Stimulated activated CD8-positive, alpha-beta memory T cell treated with anti-CD3 and anti-CD28 coated beads, Interleukin-7, amount 100 ng/mL, for 1 hour (primary cell): ENCODE data around the gene IQSEC1.

Source experiments
- DNase-seq, 2 donors: peaks; one replicate each; pipeline ENCODE4 v3.0.0-alpha.2; 2020; ENCODE audit warnings: low read depth in 2 of 2

IQSEC1 gene

DNA sequence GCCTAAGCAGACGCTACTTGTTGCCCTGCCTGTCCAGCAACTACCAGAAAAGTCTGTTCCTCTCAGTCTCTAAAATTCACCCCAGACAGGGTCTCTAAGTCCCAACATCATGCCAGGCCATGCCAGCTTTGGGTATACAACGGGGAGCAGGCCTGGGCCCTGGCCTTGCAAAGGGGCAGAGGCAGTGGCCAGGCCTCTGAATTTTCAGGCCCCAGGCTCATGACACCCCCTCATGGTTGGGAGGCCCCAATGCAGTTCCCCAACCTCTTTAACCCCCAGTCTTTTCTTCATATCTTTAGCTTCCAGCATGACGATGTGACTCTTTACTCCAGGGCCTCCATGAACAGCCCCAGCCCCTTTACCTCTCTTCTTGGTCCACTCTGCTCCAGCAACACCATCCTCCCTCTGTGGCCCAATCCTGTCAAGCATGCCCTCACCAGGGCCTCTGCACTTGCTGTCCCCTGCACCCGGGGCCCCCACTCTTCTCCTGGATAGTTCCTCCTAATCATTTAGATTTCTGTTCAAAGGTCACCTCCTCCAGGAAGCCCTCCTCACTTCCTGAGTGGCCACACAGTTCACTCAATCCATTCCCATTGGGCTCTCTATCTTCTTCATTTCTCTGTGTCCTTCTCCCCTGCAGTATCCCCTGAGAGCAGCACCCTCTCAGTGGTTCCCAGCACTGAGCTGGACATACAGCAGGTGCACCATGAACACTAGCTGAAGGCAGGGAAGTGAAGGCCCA, 4.8 kb downstream of the IQSEC1 start:
- no peak for DNase-seq

DNA sequence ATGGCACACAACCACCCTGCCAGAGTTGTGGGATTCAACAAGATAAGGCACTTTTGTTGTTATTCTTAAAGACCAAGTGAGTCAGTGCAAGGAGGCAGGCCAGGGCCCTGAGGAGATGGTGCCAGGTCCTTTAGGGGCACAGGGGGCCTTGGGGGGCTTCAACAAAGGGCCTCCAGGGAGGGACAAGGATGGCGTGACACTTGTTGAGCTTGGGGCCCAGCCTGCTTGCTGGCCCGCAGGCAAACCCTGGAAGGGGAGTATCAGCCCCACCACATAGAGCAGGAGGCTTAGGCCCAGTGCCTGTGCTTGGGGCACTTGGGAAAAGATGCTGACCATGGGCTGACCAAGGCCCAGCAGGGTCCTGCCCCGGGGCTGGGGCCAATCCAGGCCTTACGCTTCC, 5.5 kb downstream of the IQSEC1 start:
- no peak for DNase-seq

DNA sequence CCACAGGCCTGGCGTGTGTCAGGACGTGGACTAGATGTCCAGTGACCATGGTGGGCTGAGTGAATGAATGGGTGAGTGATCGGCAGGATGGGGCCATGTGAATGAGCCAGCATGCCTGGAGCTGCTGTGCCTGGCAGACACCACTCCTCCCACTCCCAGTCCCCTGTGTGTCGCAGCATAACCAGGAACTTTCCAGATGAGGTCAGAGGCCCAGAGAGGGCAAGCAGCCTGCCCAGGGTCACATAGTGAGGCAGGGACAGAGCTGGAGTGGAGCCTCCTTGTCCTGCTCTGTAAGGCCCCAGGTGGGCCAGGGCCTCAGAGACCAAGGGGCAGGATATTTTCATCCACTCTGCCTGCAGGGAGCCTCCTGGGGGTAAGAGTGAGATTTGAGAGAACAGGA, 6.4 kb downstream of the IQSEC1 start:
- DNase-seq = no peak

- no peak for DNase-seq
Measured at GRCh38 chr3:13066236-13066635, 7.0 kb downstream of the IQSEC1 start.

DNA sequence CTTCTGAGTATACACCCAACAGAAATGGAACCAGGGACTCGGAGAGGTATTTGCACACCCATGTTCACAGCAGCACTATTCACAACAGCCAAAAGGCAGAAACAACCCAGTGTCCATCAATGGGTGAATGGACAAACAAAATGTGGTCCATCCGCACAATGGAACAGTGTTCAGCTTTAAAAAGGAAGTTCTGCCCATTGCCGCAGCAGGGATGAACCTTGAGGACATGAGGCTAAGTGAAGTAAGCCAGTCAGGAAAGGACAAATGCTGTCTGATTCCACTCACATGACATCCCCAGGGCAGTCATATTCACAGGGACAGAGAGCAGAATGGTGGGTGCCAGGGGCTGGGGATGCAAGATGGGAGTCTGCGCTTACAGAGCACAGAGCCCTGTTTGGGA, 7.5 kb downstream of the IQSEC1 start:
- DNase-seq = no peak

- no peak for DNase-seq
Measured at GRCh38 chr3:13064964-13065363, 8.3 kb downstream of the IQSEC1 start.

DNA sequence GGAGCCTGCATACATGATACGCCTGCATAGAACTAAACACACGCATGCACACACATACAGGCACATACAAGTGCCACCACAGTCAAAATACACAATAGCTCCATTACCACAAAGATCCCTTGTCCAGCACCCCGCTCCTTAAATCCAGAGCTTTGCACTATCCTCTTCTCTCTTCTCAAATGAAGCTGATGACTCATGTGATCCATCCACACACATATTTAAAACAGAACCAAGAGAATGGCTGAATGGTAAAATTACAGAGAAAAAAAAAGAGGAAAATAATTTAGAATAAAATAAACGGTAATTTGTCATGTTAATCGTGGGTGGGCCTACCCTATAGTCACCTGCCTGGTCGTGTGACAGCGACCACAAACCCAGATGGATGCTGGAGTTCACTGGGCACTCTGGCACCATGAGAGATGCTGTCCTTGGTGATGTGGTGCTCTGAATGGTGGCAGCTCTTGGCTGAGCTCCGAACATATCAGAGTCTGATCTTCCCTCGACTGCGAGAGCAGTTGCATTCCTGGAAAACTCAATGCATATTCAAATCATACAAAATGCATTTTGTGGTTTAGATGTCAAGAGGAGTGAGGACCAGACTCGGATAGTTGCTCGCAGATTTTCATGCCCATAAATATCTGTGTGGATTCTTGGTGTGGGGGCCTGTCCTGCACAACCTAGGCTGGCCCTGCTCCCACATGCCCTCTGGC, 8.9 kb downstream of the IQSEC1 start:
- no peak for DNase-seq

GRCh38 chr3:13063225-13063624, 10.0 kb downstream of the IQSEC1 start:
- DNase-seq = no peak

DNA sequence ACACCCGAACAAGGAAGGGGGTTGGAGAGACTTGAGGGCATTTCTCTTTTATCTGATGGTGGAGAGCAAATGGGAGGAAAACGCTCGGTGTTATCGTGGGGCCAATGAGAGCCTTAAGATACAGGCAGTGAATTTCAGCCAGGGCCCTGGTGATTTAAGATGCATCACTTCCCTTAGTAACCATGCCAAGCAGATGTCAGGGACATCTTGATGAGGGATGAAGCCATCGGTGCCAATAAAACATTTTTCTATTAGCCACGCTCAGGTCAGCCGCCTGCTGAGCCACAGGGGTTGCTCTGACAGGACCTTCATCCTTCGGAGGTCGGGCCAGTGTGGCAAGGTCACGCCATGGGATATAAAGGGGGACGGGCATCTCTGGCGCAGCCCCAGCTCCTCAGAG, 10.6 kb downstream of the IQSEC1 start:
- no peak for DNase-seq

- no peak for DNase-seq
Measured at GRCh38 chr3:13060341-13060910, 12.8 kb downstream of the IQSEC1 start.

- no peak for DNase-seq
Measured at GRCh38 chr3:13058346-13059120, 14.7 kb downstream of the IQSEC1 start.

DNA sequence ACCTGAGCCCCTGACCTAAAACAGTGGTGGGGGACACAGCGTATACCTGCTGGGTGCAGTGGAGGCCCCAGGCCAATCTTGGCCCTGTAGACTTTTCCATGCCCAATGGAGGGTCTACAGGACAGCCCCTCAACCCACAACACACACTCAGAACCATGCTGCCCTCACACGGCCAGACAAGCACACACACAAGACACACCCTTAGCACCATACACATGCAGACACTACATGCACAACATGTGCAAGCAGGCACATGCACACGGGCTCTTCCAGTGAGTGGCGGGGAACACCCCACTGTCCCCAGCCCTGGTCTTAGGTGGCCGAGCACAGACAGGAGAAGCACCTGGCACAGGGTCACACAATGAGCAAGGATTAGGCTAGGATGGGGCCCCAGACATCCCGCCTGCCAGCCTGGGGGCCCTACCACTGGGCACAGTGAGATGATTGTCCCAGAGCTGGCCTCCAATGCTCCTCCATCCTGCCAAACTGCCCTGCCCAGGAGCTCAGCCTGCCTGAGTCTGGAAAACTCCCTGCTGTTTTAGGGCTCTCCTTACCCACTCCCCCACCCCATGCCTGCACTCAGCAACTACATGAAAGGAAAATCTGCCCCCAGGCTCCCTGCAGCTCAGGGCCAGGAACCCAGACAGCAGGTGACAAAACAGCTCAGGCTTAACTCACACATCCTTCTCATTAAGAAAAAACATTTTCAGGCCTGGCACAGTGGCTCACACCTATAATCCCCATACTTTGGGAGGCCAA, 15.8 kb downstream of the IQSEC1 start:
- DNase-seq = no peak

DNA sequence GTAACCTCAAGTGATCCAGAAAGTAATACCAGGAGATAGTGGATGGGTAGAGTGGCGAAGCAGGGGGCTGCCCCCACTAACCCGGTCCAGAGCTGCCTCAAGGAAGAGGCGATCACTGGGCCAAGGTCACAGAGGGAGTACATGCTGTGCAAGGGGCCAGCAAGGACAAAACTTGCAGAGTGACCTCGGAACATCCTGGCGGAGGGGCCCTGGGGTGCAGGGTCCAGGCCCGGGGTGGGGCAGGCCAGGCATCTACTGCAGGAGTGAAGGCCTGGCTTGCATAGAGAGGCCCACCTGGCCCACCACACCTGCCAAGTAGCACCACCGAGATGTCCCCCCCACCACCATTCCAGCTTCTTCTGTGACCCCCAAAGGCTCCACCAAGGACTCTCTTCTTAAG, 17.6 kb downstream of the IQSEC1 start:
- no peak for DNase-seq

DNA sequence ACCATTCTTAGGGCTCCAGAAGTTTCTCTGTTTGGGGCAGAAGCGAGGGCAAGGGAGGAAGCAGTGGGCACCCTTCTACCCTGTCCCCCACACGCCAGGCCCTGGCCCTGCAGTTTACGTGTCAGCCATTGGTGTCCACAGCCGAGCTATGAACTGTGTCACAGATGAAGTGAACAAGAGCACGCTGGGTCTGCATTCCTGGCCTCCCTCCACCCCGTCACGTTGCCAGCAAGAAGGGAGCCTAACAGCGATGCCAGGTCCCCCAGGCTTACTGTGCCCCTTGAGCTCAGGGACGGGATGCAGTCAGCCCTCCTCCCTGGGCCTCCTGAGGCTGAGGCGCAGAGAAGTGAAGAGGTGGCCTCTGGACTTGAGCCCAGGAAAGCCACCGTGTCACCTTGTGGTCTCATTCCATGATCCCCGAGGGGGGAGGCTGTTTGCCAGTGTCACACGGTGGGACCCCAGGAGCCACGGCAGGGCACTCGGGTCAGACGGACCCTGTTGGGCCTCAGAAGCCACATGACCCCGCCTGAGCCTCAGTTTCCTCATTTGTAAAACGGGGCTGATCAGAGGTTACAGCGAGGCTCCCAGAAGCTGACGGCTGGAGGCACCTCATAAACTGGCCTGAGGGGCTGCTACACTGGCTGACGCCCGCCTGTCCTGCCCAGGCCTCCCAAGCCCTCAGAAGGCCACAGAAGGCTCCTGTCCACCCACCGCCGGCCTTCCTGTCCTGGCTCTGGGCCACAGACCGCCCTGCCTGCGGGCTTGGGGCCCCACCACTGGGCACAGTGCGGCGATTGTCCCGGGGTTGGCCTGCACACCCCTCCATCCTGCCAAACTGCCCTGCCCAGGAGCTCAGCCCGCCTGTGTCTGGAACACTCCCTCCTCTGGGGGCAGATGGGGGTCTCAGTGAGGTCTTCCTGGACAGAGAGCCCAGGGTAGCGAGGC, 18.6 kb downstream of the IQSEC1 start:
- no peak for DNase-seq

DNA sequence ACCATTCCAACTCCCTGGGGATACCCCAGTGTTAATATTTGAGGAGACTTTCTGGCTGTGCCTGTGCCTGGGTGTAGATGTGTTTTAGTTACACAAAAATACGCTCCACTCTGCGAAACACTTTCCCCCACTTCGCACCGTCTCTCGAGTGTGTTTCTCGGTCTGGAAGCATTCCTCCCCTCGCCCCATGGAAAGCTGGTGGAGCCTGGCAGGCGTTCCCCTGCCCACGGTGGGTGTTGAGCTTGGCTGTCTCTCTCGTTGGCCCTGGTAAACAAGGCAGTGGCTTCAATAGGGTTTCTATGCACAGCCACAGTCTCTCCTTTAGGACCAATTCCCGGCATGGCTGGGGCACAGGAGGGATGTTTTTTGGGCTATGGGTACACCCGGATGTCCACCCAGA, 19.3 kb downstream of the IQSEC1 start:
- no peak for DNase-seq

- DNase-seq = no peak
Measured at GRCh38 chr3:13053420-13053819, 19.8 kb downstream of the IQSEC1 start.

DNA sequence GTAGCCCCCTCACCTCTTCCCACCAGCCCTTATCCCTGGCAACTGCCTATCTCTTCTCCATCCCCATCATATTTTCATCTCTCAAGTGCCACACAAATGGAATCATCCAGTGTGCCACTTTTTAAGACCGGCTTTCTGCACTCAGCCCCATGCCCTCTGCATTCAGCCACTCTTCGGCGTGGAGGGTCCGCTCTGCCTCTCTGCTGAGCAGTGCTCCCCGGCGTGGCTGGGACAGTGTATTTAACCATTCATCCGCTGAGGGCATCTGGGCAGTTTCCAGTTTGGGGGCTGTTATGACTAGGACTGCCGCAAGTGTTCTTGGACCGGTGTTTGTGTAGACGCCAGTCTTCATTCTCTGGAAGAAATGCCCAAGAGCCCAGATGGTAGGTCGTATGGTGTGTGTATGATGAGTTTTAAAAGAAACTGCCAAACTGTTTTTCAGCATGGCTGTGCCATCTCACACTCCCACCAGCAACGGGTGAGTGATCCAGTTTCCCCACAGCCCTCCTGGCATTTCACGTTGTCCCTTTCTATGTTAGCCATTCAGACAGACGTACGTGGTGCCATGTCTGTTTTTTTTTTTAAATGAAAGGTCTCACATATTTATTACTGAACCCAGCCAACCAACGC, 20.9 kb downstream of the IQSEC1 start:
- no peak for DNase-seq

GRCh38 chr3:13051581-13051980, 21.6 kb downstream of the IQSEC1 start:
- DNase-seq = no peak

- no peak for DNase-seq
Measured at GRCh38 chr3:13051066-13051465, 22.2 kb downstream of the IQSEC1 start.

- DNase-seq = no peak
Measured at GRCh38 chr3:13050446-13050845, 22.8 kb downstream of the IQSEC1 start.
